ENCODE data around the gene FYTTD1. TPM values are rescaled to one million over a fixed set of nuclear protein-coding genes. Genes with fewer than 3 reads are reported as not detected.
A peak's percentile ranks its signal among the peaks of the same experiment; 100 is the strongest.

The FYTTD1 gene
- polyA plus RNA-seq, 1 donor, result 40.8 TPM

GRCh38 chr3:197802779-197803459, 53.2 kb downstream of the FYTTD1 start:
- no peaks in the 10 kb centered on the region for H3K36me3 ChIP-seq (ENCODE audit: control insufficient read depth, insufficient read depth, low read length)
- no peaks in the 10 kb centered on the region for H3K9me3 ChIP-seq (ENCODE audit: control insufficient read depth, low read depth, low read length)
- no peaks in the 10 kb centered on the region for H3K27me3 ChIP-seq (ENCODE audit: control insufficient read depth, insufficient read depth, low read length)
- H3K27ac ChIP-seq (ENCODE audit: low read length), result no peak overlapping the region
- WGBS (ENCODE audit: insufficient coverage, low lambda C conversion rate), result no CpG with 5 or more reads among the region's 3 CpGs
- DNase-seq, result no peak
- no peak overlapping the region for H3K4me3 ChIP-seq (ENCODE audit: low read length)
- no peaks in the 10 kb centered on the region for H3K4me1 ChIP-seq (ENCODE audit: control insufficient read depth, insufficient read depth, low read length)

GRCh38 chr3:197804511-197804910, 54.8 kb downstream of the FYTTD1 start:
- no peak for DNase-seq
- no peaks in the 10 kb centered on the region for H3K27me3 ChIP-seq (ENCODE audit: control insufficient read depth, insufficient read depth, low read length)
- H3K4me3 ChIP-seq (ENCODE audit: low read length), result no peak overlapping the region
- no peaks in the 10 kb centered on the region for H3K36me3 ChIP-seq (ENCODE audit: control insufficient read depth, insufficient read depth, low read length)
- no peaks in the 10 kb centered on the region for H3K9me3 ChIP-seq (ENCODE audit: control insufficient read depth, low read depth, low read length)
- 80% methylated on average over 1 of the region's 4 CpGs for whole genome bisulfite sequencing (ENCODE audit: insufficient coverage, low lambda C conversion rate)
- no peaks in the 10 kb centered on the region for H3K4me1 ChIP-seq (ENCODE audit: control insufficient read depth, insufficient read depth, low read length)
- no peak overlapping the region for H3K27ac ChIP-seq (ENCODE audit: low read length)

- no peaks in the 10 kb centered on the region for H3K9me3 ChIP-seq (ENCODE audit: control insufficient read depth, low read depth, low read length)
- 60% methylated on average over 1 of the region's 4 CpGs for WGBS (ENCODE audit: insufficient coverage, low lambda C conversion rate)
- no peaks in the 10 kb centered on the region for H3K4me1 ChIP-seq (ENCODE audit: control insufficient read depth, insufficient read depth, low read length)
Observed at GRCh38 chr3:197807969-197808587, 58.4 kb downstream of the FYTTD1 start.

GRCh38 chr3:197809356-197810020, 59.8 kb downstream of the FYTTD1 start:
- H3K27ac ChIP-seq (ENCODE audit: low read length), result no peak overlapping the region
- no peaks in the 10 kb centered on the region for H3K36me3 ChIP-seq (ENCODE audit: control insufficient read depth, insufficient read depth, low read length)
- 0% methylated on average over 1 of the region's 2 CpGs for WGBS (ENCODE audit: insufficient coverage, low lambda C conversion rate)
- no peaks in the 10 kb centered on the region for H3K4me1 ChIP-seq (ENCODE audit: control insufficient read depth, insufficient read depth, low read length)
- no peaks in the 10 kb centered on the region for H3K27me3 ChIP-seq (ENCODE audit: control insufficient read depth, insufficient read depth, low read length)
- DNase-seq, result no peak
- no peaks in the 10 kb centered on the region for H3K9me3 ChIP-seq (ENCODE audit: control insufficient read depth, low read depth, low read length)
- no peak overlapping the region for H3K4me3 ChIP-seq (ENCODE audit: low read length)

More at GRCh38 chr3:197807969-197808587, 58.4 kb downstream of the FYTTD1 start:
- DNase-seq, result no peak
- H3K36me3 ChIP-seq (ENCODE audit: control insufficient read depth, insufficient read depth, low read length), result no peaks in the 10 kb centered on the region
- H3K4me3 ChIP-seq (ENCODE audit: low read length), result no peak overlapping the region
- no peak overlapping the region for H3K27ac ChIP-seq (ENCODE audit: low read length)
- H3K27me3 ChIP-seq (ENCODE audit: control insufficient read depth, insufficient read depth, low read length), result no peaks in the 10 kb centered on the region

- no peak overlapping the region for H3K4me3 ChIP-seq (ENCODE audit: low read length)
- H3K27me3 ChIP-seq (ENCODE audit: control insufficient read depth, insufficient read depth, low read length), result no peaks in the 10 kb centered on the region
- 80% methylated on average over 2 of the region's 6 CpGs for WGBS (ENCODE audit: insufficient coverage, low lambda C conversion rate)
- H3K4me1 ChIP-seq (ENCODE audit: control insufficient read depth, insufficient read depth, low read length), result no peaks in the 10 kb centered on the region
- no peak overlapping the region for H3K27ac ChIP-seq (ENCODE audit: low read length)
- no peak for DNase-seq
- H3K9me3 ChIP-seq (ENCODE audit: control insufficient read depth, low read depth, low read length), result no peaks in the 10 kb centered on the region
- peaks cover 3% of the 10 kb centered on the region for H3K36me3 ChIP-seq (ENCODE audit: control insufficient read depth, insufficient read depth, low read length)
Observed at GRCh38 chr3:197810901-197811300, 61.2 kb downstream of the FYTTD1 start.

GRCh38 chr3:197811343-197811742, 61.7 kb downstream of the FYTTD1 start:
- H3K36me3 ChIP-seq (ENCODE audit: control insufficient read depth, insufficient read depth, low read length), result peaks cover 3% of the 10 kb centered on the region
- no CpG with 5 or more reads among the region's 3 CpGs for WGBS (ENCODE audit: insufficient coverage, low lambda C conversion rate)
- no peak for DNase-seq
- no peaks in the 10 kb centered on the region for H3K9me3 ChIP-seq (ENCODE audit: control insufficient read depth, low read depth, low read length)
- H3K27me3 ChIP-seq (ENCODE audit: control insufficient read depth, insufficient read depth, low read length), result no peaks in the 10 kb centered on the region
- H3K27ac ChIP-seq (ENCODE audit: low read length), result no peak overlapping the region
- no peaks in the 10 kb centered on the region for H3K4me1 ChIP-seq (ENCODE audit: control insufficient read depth, insufficient read depth, low read length)
- no peak overlapping the region for H3K4me3 ChIP-seq (ENCODE audit: low read length)

- peaks cover 3% of the 10 kb centered on the region for H3K36me3 ChIP-seq (ENCODE audit: control insufficient read depth, insufficient read depth, low read length)
- WGBS (ENCODE audit: insufficient coverage, low lambda C conversion rate), result 100% methylated on average over 1 of the region's 4 CpGs
- H3K9me3 ChIP-seq (ENCODE audit: control insufficient read depth, low read depth, low read length), result no peaks in the 10 kb centered on the region
- no peak overlapping the region for H3K4me3 ChIP-seq (ENCODE audit: low read length)
- no peaks in the 10 kb centered on the region for H3K4me1 ChIP-seq (ENCODE audit: control insufficient read depth, insufficient read depth, low read length)
- no peak for DNase-seq
- H3K27ac ChIP-seq (ENCODE audit: low read length), result no peak overlapping the region
- H3K27me3 ChIP-seq (ENCODE audit: control insufficient read depth, insufficient read depth, low read length), result no peaks in the 10 kb centered on the region
Observed at GRCh38 chr3:197814372-197814771, 64.7 kb downstream of the FYTTD1 start.

- no peak overlapping the region for H3K4me3 ChIP-seq (ENCODE audit: low read length)
- no peaks in the 10 kb centered on the region for H3K27me3 ChIP-seq (ENCODE audit: control insufficient read depth, insufficient read depth, low read length)
- H3K36me3 ChIP-seq (ENCODE audit: control insufficient read depth, insufficient read depth, low read length), result peaks cover 6% of the 10 kb centered on the region
- H3K27ac ChIP-seq (ENCODE audit: low read length), result peak overlapping the region; percentile 4
- peaks cover 6% of the 10 kb centered on the region for H3K4me1 ChIP-seq (ENCODE audit: control insufficient read depth, insufficient read depth, low read length)
- peak; percentile 54 to 87 for DNase-seq
- 16% methylated on average over 3 of the region's 8 CpGs for WGBS (ENCODE audit: insufficient coverage, low lambda C conversion rate)
- no peaks in the 10 kb centered on the region for H3K9me3 ChIP-seq (ENCODE audit: control insufficient read depth, low read depth, low read length)
Observed at GRCh38 chr3:197820550-197821335, 71.1 kb downstream of the FYTTD1 start.

GRCh38 chr3:197829397-197830045, 79.8 kb downstream of the FYTTD1 start:
- WGBS (ENCODE audit: insufficient coverage, low lambda C conversion rate), result no CpG with 5 or more reads among the region's 3 CpGs
- Histone ChIP-seq H3K4me3 (ENCODE audit: low read length) (no peak overlapping the region), H3K27me3 (ENCODE audit: control insufficient read depth, insufficient read depth, low read length) (no peaks in the 10 kb centered on the region), H3K4me1 (ENCODE audit: control insufficient read depth, insufficient read depth, low read length) (no peaks in the 10 kb centered on the region), H3K36me3 (ENCODE audit: control insufficient read depth, insufficient read depth, low read length) (peaks cover 43% of the 10 kb centered on the region), H3K9me3 (ENCODE audit: control insufficient read depth, low read depth, low read length) (no peaks in the 10 kb centered on the region), H3K27ac (ENCODE audit: low read length) (no peak overlapping the region)
- no peak for DNase-seq

Measured in large intestine (tissue), 3 donors.